HG02884 (cell line): ENCODE data around the gene CATSPERZ.

Source experiments
- ATAC-seq: cut with Tn5 transposase; IDR thresholded peaks from one replicate; pipeline ENCODE4 v1.9.1; 2021; ENCODE audit warnings: mild to moderate bottlenecking, moderate library complexity; ENCODE audit not compliant: unreplicated experiment

CATSPERZ gene

GRCh38 chr11:64352995-64353714 is 53.0 kb downstream of the CATSPERZ start:
- no peak for ATAC-seq

GRCh38 chr11:64353715-64354506 is 53.8 kb downstream of the CATSPERZ start:
- ATAC-seq, result no peak
